Measurements from ENCODE around the gene GTF3C1. TPM values are rescaled to one million over a fixed set of nuclear protein-coding genes. Genes with fewer than 3 reads are reported as not detected.
A peak's percentile ranks its signal among the peaks of the same experiment; 100 is the strongest.

The GTF3C1 gene
- total RNA-seq, 1 experiment from 2014 or later, result 38.1 TPM

- no peaks in the 10 kb centered on the region for H3K27me3 Mint-ChIP-seq (ENCODE audit: insufficient read depth, unreplicated experiment)
- no peak overlapping the region for H3K4me3 Mint-ChIP-seq (ENCODE audit: unreplicated experiment)
- TF ChIP-seq CTCF (IDR thresholded peaks at IDR 0.05; ENCODE audit: unreplicated experiment), result no peak
- no peak for DNase-seq (ENCODE audit: unreplicated experiment)
- no TSS peak for BruUV-seq (replicated peaks)
- intact Hi-C loops (cut with micrococcal nuclease), result no loop called here
- ChIA-PET POLR2A (no interaction called here), CTCF (no interaction called here)
- H3K27ac Mint-ChIP-seq (ENCODE audit: low read depth, unreplicated experiment), result peak overlapping the region; percentile 64
- no peaks in the 10 kb centered on the region for H3K4me1 Mint-ChIP-seq (ENCODE audit: insufficient read depth, unreplicated experiment)
- no peaks in the 10 kb centered on the region for H3K9me3 Mint-ChIP-seq (ENCODE audit: unreplicated experiment)
- peaks cover 76% of the 10 kb centered on the region for H3K36me3 Mint-ChIP-seq (ENCODE audit: insufficient read depth, unreplicated experiment)
These were observed 21.4 kb downstream of the GTF3C1 start for GRCh38 chr16:27528294-27528693.

GRCh38 chr16:27526180-27526579, 23.5 kb downstream of the GTF3C1 start:
- intact Hi-C loops (cut with micrococcal nuclease), result no loop called here
- H3K36me3 Mint-ChIP-seq (ENCODE audit: insufficient read depth, unreplicated experiment), result peaks cover 80% of the 10 kb centered on the region

GRCh38 chr16:27522173-27522707, 27.5 kb downstream of the GTF3C1 start:
- POLR2A ChIA-PET, result interaction anchor here (1.0 kb wide), 1 partner anchor 56 kb away, joined by 3 read pairs; no protein-coding TSS in a partner anchor
- no peak overlapping the region for H3K27ac Mint-ChIP-seq (ENCODE audit: low read depth, unreplicated experiment)
- TF ChIP-seq CTCF (IDR thresholded peaks at IDR 0.05; ENCODE audit: unreplicated experiment), result no peak
- no TSS peak for BruUV-seq (replicated peaks)
- H3K36me3 Mint-ChIP-seq (ENCODE audit: insufficient read depth, unreplicated experiment), result peaks cover 47% of the 10 kb centered on the region
- CTCF ChIA-PET, result interaction anchor here (0.7 kb wide), 1 partner anchor 39 kb away, joined by 3 read pairs; no protein-coding TSS in a partner anchor
- no peaks in the 10 kb centered on the region for H3K27me3 Mint-ChIP-seq (ENCODE audit: insufficient read depth, unreplicated experiment)
- intact Hi-C loops (cut with micrococcal nuclease), result no loop called here
- no peaks in the 10 kb centered on the region for H3K4me1 Mint-ChIP-seq (ENCODE audit: insufficient read depth, unreplicated experiment)
- no peak for DNase-seq (ENCODE audit: unreplicated experiment)
- H3K9me3 Mint-ChIP-seq (ENCODE audit: unreplicated experiment), result no peaks in the 10 kb centered on the region
- no peak overlapping the region for H3K4me3 Mint-ChIP-seq (ENCODE audit: unreplicated experiment)

More at GRCh38 chr16:27526180-27526579, 23.5 kb downstream of the GTF3C1 start:
- Mint-ChIP-seq H3K27ac (ENCODE audit: low read depth, unreplicated experiment) (no peak overlapping the region), H3K9me3 (ENCODE audit: unreplicated experiment) (no peaks in the 10 kb centered on the region), H3K27me3 (ENCODE audit: insufficient read depth, unreplicated experiment) (no peaks in the 10 kb centered on the region), H3K4me3 (ENCODE audit: unreplicated experiment) (no peak overlapping the region), H3K4me1 (ENCODE audit: insufficient read depth, unreplicated experiment) (no peaks in the 10 kb centered on the region)
- ChIA-PET CTCF (interaction anchor here (0.6 to 1.1 kb wide), 4 partner anchors 9 to 544 kb away, joined by 3 to 4 read pairs (median 4); no protein-coding TSS in a partner anchor), POLR2A (interaction anchor here (0.6 to 0.7 kb wide), 2 partner anchors 11 to 536 kb away, joined by 3 to 4 read pairs; no protein-coding TSS in a partner anchor)
- no peak for DNase-seq (ENCODE audit: unreplicated experiment)
- no TSS peak for BruUV-seq (replicated peaks)
- TF ChIP-seq CTCF (IDR thresholded peaks at IDR 0.05; ENCODE audit: unreplicated experiment), result no peak

GRCh38 chr16:27520982-27521673, 28.6 kb downstream of the GTF3C1 start:
- BruUV-seq (replicated peaks), result no TSS peak
- Mint-ChIP-seq H3K36me3 (ENCODE audit: insufficient read depth, unreplicated experiment) (peaks cover 43% of the 10 kb centered on the region), H3K9me3 (ENCODE audit: unreplicated experiment) (no peaks in the 10 kb centered on the region), H3K4me1 (ENCODE audit: insufficient read depth, unreplicated experiment) (no peaks in the 10 kb centered on the region), H3K4me3 (ENCODE audit: unreplicated experiment) (no peak overlapping the region), H3K27ac (ENCODE audit: low read depth, unreplicated experiment) (no peak overlapping the region), H3K27me3 (ENCODE audit: insufficient read depth, unreplicated experiment) (no peaks in the 10 kb centered on the region)
- ChIA-PET POLR2A (interaction anchor here (0.6 to 1.0 kb wide), 2 partner anchors 9 to 58 kb away, joined by 3 read pairs; no protein-coding TSS in a partner anchor), CTCF (interaction anchor here (0.7 to 1.0 kb wide), 2 partner anchors 9 to 38 kb away, joined by 3 to 4 read pairs; no protein-coding TSS in a partner anchor)
- no peak for DNase-seq (ENCODE audit: unreplicated experiment)
- no peak for TF ChIP-seq CTCF (IDR thresholded peaks at IDR 0.05; ENCODE audit: unreplicated experiment)
- intact Hi-C loops (cut with micrococcal nuclease), result no loop called here

Measured in MCF 10A (cell line).